MCF 10A (cell line): ENCODE measurements around the gene FMNL2. TPM values are rescaled to one million over a fixed set of nuclear protein-coding genes. Genes with fewer than 3 reads are reported as not detected.
A peak's percentile ranks its signal among the peaks of the same experiment; 100 is the strongest.

Experiments
- BruUV-seq: library from RNA; stranded (reverse); fragments of 400-500 nt; replicated peaks from 2 replicates; lab custom pipeline; 2021; lab: Mats Ljungman, UMichigan
- CTCF ChIA-PET: fragments of 300-600 bp; sonication (Branson Sonifier 250); formaldehyde crosslinking; extraction: SDS; loops from one replicate; lab custom pipeline; 2021; ENCODE audit warnings: antibody characterized with exemption, inconsistent platforms; lab: Yijun Ruan, JAX
- POLR2A ChIA-PET: fragments of 300-600, 350-650 bp; sonication (Branson Sonifier 250); formaldehyde crosslinking; extraction: SDS; loops from one replicate; lab custom pipeline; 2020; ENCODE audit warnings: antibody characterized with exemption, inconsistent platforms; lab: Yijun Ruan, JAX
- DNase-seq: peaks from one replicate; pipeline ENCODE4 v3.0.0-alpha.2; 2018; ENCODE audit not compliant: unreplicated experiment
- H3K27ac Mint-ChIP-seq: one replicate; pipeline ENCODE4 v1.8.0; 2022; ENCODE audit warnings: mild to moderate bottlenecking, low read depth, mixed read lengths; ENCODE audit not compliant: unreplicated experiment
- H3K27me3 Mint-ChIP-seq: one replicate; pipeline ENCODE4 v1.8.0; 2022; ENCODE audit warnings: mixed read lengths; ENCODE audit not compliant: insufficient read depth, unreplicated experiment
- H3K36me3 Mint-ChIP-seq: one replicate; pipeline ENCODE4 v1.8.0; 2022; ENCODE audit warnings: mild to moderate bottlenecking, moderate library complexity, mixed read lengths; ENCODE audit not compliant: insufficient read depth, unreplicated experiment
- H3K4me1 Mint-ChIP-seq: one replicate; pipeline ENCODE4 v1.8.0; 2022; ENCODE audit warnings: mixed read lengths; ENCODE audit not compliant: insufficient read depth, unreplicated experiment
- H3K4me3 Mint-ChIP-seq: one replicate; pipeline ENCODE4 v1.8.0; 2022; ENCODE audit warnings: mild to moderate bottlenecking, moderate library complexity, mixed read lengths; ENCODE audit not compliant: unreplicated experiment
- H3K9me3 Mint-ChIP-seq: one replicate; pipeline ENCODE4 v1.8.0; 2022; ENCODE audit warnings: mixed read lengths; ENCODE audit not compliant: unreplicated experiment
- CTCF ChIP-seq: fragments of 200-600 bp; IDR thresholded peaks from one replicate; pipeline ENCODE4 v1.8.0; 2022; ENCODE audit warnings: antibody characterized with exemption, mild to moderate bottlenecking; ENCODE audit not compliant: unreplicated experiment
- intact Hi-C: fragments of 100-400 bp; cut with micrococcal nuclease; formaldehyde crosslinking; loops from 2 replicates; pipeline ENCODE4 v1.14.1; 2022
- total RNA-seq: library from RNA; stranded (reverse); gene quantifications from 2 replicates; pipeline ENCODE4 v1.2.3, GENCODE V29; 2022

The FMNL2 gene
- total RNA-seq, 1 experiment from 2014 or later, result 76.5 TPM

GRCh38 chr2:152434395-152435182, 99.6 kb downstream of the FMNL2 start:
- Mint-ChIP-seq H3K27me3 (no peaks in the 10 kb centered on the region), H3K4me3 (no peak overlapping the region), H3K4me1 (peaks cover 36% of the 10 kb centered on the region), H3K36me3 (peaks cover 7% of the 10 kb centered on the region), H3K27ac (no peak overlapping the region), H3K9me3 (no peaks in the 10 kb centered on the region)
- ChIA-PET CTCF (interaction anchor here (0.6 to 1.4 kb wide), 5 partner anchors 15 to 397 kb away, joined by 3 to 5 read pairs (median 3); no protein-coding TSS in a partner anchor), POLR2A (interaction anchor here (1.1 to 4.9 kb wide), 3 partner anchors 9 to 12 kb away, joined by 3 to 38 read pairs (median 5); no protein-coding TSS in a partner anchor)
- no peak for DNase-seq
- BruUV-seq, result no TSS peak
- no peak for TF ChIP-seq CTCF
- intact Hi-C loops, result no loop called here

GRCh38 chr2:152436148-152436547, 101.2 kb downstream of the FMNL2 start:
- Mint-ChIP-seq H3K36me3 (peaks cover 7% of the 10 kb centered on the region), H3K4me1 (peaks cover 47% of the 10 kb centered on the region), H3K9me3 (no peaks in the 10 kb centered on the region), H3K27ac (peak overlapping the region; percentile 31), H3K27me3 (no peaks in the 10 kb centered on the region), H3K4me3 (no peak overlapping the region)
- TF ChIP-seq CTCF, result no peak
- DNase-seq, result no peak
- no TSS peak for BruUV-seq
- CTCF ChIA-PET, result interaction anchor here (0.6 to 1.1 kb wide), 4 partner anchors 16 to 212 kb away, joined by 3 to 5 read pairs (median 4); no protein-coding TSS in a partner anchor
- POLR2A ChIA-PET, result interaction anchor here (0.7 to 3.0 kb wide), 3 partner anchors 10 to 31 kb away, joined by 3 to 16 read pairs (median 4); no protein-coding TSS in a partner anchor
- intact Hi-C loops, result no loop called here

GRCh38 chr2:152437276-152438108, 102.5 kb downstream of the FMNL2 start:
- intact Hi-C loops, result no loop called here
- Mint-ChIP-seq H3K4me1 (peaks cover 47% of the 10 kb centered on the region), H3K27ac (peak overlapping the region; percentile 27), H3K9me3 (no peaks in the 10 kb centered on the region), H3K27me3 (no peaks in the 10 kb centered on the region), H3K4me3 (no peak overlapping the region), H3K36me3 (peaks cover 7% of the 10 kb centered on the region)
- no peak for DNase-seq
- BruUV-seq, result no TSS peak
- TF ChIP-seq CTCF, result no peak
- ChIA-PET CTCF (interaction anchor here (1.1 to 1.4 kb wide), 2 partner anchors 18 to 32 kb away, joined by 3 read pairs; no protein-coding TSS in a partner anchor), POLR2A (interaction anchor here (0.5 to 3.0 kb wide), 5 partner anchors 9 to 214 kb away, joined by 3 to 16 read pairs (median 4); no protein-coding TSS in a partner anchor)
